ENCODE results near the gene TIGD4.

Gene TIGD4

DNA sequence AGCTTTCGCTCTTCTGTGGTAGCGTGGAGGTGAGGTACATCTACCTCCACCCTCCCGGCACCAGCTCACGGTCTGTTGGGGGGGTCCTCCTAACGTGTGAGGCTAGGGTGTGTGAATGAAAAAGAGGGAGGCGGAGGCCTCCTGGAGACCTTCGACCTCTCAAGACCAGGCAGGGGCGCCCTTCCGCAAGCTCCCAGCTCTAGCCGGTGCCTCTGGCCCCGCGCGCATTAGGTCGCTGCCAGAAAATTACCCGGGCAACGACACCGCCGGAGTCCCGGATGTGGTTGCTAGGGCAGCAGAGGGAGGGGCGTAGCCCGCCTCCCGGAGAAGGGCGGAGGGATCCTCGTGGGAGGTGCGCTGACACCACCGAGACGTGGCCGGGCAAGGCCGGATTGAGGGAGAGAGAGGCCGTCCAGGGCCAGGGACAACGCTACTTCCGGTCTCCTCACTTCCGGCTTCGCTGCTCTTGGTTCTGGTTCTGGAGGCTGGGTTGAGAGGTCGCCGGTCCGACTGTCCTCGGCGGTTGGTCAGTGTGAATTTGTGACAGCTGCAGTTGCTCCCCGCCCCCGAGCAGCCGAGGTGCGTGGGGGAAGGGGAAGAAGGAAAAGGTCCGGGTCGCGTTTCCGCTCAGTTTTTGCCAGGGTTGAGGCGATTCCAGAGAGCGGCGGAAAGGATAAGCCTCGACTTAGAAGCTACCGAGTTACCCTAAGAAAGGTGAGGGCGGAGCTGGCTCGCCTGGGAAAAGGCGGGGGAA, at the start of gene TIGD4, which contains the start of gene ARFIP1:
TSS of gene TIGD4 (minus strand) at position 218 of the 754 bp plus-strand sequence. CDS start 8,726 bp downstream, outside the sequence.
TSS of gene ARFIP1 (plus strand) at position 442 of the 754 bp plus-strand sequence. CDS start 49,680 bp downstream, outside the sequence.
- TF ChIP-seq EZH2phosphoT487 (IDR thresholded peaks at IDR 0.05; ENCODE audit: low read depth): no peak
- TF ChIP-seq, protein P1, sequence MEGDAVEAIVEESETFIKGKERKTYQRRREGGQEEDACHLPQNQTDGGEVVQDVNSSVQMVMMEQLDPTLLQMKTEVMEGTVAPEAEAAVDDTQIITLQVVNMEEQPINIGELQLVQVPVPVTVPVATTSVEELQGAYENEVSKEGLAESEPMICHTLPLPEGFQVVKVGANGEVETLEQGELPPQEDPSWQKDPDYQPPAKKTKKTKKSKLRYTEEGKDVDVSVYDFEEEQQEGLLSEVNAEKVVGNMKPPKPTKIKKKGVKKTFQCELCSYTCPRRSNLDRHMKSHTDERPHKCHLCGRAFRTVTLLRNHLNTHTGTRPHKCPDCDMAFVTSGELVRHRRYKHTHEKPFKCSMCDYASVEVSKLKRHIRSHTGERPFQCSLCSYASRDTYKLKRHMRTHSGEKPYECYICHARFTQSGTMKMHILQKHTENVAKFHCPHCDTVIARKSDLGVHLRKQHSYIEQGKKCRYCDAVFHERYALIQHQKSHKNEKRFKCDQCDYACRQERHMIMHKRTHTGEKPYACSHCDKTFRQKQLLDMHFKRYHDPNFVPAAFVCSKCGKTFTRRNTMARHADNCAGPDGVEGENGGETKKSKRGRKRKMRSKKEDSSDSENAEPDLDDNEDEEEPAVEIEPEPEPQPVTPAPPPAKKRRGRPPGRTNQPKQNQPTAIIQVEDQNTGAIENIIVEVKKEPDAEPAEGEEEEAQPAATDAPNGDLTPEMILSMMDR (IDR thresholded peaks at IDR 0.05; ENCODE audit: low read depth, low read length): peak; percentile 69
- H3K9ac ChIP-seq (ENCODE audit: low read length): peak within 1 kb of the TSS; percentile 74
- peak within 1 kb of the TSS; percentile 81 for H3K4me3 ChIP-seq (ENCODE audit: low read length)
- no peaks in the 10 kb centered on the region for H3K36me3 ChIP-seq (replicated peaks; ENCODE audit: low read depth, low read length)
- peaks cover 24% of the 10 kb centered on the region for H3K4me1 ChIP-seq (ENCODE audit: low read length)
- peak within 1 kb of the TSS; percentile 98 for H2AFZ ChIP-seq (ENCODE audit: low read depth, low read length)
- H3K27me3 ChIP-seq (ENCODE audit: low read depth, low read length): peaks cover 13% of the 10 kb centered on the region
- H3K9me3 ChIP-seq (ENCODE audit: insufficient read depth, low read length): no peaks in the 10 kb centered on the region
- H4K20me1 ChIP-seq (ENCODE audit: insufficient read depth, low read length): no peaks in the 10 kb centered on the region
- H3K4me2 ChIP-seq (ENCODE audit: low read length): peak within 1 kb of the TSS; percentile 94
- H3K79me2 ChIP-seq (ENCODE audit: low read length): peaks cover 43% of the 10 kb centered on the region
- H3K27ac ChIP-seq (ENCODE audit: low read length): peak within 1 kb of the TSS; percentile 37

DNA sequence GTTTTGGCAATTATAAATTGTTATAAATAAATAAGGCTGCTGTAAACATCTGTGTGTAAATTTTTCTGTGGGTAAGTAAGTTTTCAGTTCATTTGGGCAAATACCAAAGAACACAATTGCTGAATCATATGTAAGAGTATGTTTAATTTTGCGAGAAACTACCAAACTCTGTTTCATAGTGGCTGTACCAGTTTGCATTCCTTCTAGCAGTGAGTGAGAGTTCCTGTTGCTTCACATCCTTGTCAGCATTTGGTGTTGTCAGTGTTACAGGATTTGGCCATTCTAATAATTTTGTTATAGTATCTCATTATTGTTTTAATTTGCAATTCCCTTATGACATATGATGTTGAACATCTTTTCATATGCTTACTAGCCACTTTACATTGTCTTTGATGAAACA, 48.6 kb upstream of the TIGD4 start:
- Histone ChIP-seq H3K27me3 (ENCODE audit: low read depth, low read length) (no peaks in the 10 kb centered on the region), H3K9ac (ENCODE audit: low read length) (no peak overlapping the region), H3K4me3 (ENCODE audit: low read length) (no peak overlapping the region), H3K36me3 (replicated peaks; ENCODE audit: low read depth, low read length) (peaks cover 7% of the 10 kb centered on the region), H2AFZ (ENCODE audit: low read depth, low read length) (no peak overlapping the region), H4K20me1 (ENCODE audit: insufficient read depth, low read length) (no peaks in the 10 kb centered on the region), H3K4me1 (ENCODE audit: low read length) (no peaks in the 10 kb centered on the region), H3K9me3 (ENCODE audit: insufficient read depth, low read length) (no peaks in the 10 kb centered on the region), H3K4me2 (ENCODE audit: low read length) (no peak overlapping the region), H3K79me2 (ENCODE audit: low read length) (no peaks in the 10 kb centered on the region), H3K27ac (ENCODE audit: low read length) (no peak overlapping the region)
- TF ChIP-seq EZH2phosphoT487 (IDR thresholded peaks at IDR 0.05; ENCODE audit: low read depth): no peak

DNA sequence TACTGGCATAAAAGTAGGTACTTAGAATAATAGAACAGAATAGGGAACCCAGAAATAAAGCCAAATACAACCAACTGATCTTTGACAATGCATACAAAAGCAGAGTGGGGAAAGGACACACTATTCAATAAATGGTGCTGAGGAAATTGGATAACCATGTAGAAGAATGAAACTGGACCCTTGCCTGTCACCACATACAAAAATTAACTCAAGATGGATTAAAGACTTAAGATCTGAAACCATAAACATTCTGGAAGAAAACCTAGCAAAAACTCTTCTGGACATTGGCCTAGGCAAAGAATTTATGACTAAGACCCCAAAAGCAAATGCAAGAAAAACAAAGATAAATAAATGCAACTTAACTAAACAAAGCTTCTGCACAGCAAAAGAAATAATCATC, 45.8 kb upstream of the TIGD4 start:
- Histone ChIP-seq H3K4me3 (ENCODE audit: low read length) (no peak overlapping the region), H3K4me1 (ENCODE audit: low read length) (no peaks in the 10 kb centered on the region), H3K4me2 (ENCODE audit: low read length) (no peak overlapping the region), H3K36me3 (replicated peaks; ENCODE audit: low read depth, low read length) (no peaks in the 10 kb centered on the region), H4K20me1 (ENCODE audit: insufficient read depth, low read length) (no peaks in the 10 kb centered on the region), H3K79me2 (ENCODE audit: low read length) (no peaks in the 10 kb centered on the region), H3K27me3 (ENCODE audit: low read depth, low read length) (no peaks in the 10 kb centered on the region), H2AFZ (ENCODE audit: low read depth, low read length) (no peak overlapping the region), H3K9ac (ENCODE audit: low read length) (no peak overlapping the region), H3K9me3 (ENCODE audit: insufficient read depth, low read length) (no peaks in the 10 kb centered on the region), H3K27ac (ENCODE audit: low read length) (no peak overlapping the region)
- TF ChIP-seq EZH2phosphoT487 (IDR thresholded peaks at IDR 0.05; ENCODE audit: low read depth): no peak
- TF ChIP-seq, protein P1 (IDR thresholded peaks at IDR 0.05; ENCODE audit: low read depth, low read length): no peak

DNA sequence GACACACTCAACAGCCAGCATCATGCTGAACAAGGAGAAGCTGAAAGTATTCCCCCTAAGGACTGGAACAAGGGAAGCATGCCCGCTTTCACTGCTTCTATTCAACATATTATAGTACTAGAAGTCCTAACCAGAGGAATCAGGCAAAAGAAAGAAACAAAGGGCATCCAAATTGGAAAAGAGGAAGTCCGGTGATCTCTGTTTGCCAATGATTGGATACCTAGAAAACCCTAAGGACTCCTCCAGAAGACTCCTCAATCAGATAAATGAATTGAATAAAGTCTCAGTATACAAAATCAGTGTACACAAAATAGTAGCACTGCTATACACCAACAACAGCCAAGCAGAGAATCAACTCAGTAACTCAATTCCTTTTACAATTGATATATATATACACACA, 45.0 kb upstream of the TIGD4 start:
- no peaks in the 10 kb centered on the region for H3K9me3 ChIP-seq (ENCODE audit: insufficient read depth, low read length)
- H3K36me3 ChIP-seq (replicated peaks; ENCODE audit: low read depth, low read length): no peaks in the 10 kb centered on the region
- H3K4me2 ChIP-seq (ENCODE audit: low read length): no peak overlapping the region
- no peaks in the 10 kb centered on the region for H4K20me1 ChIP-seq (ENCODE audit: insufficient read depth, low read length)
- H3K27me3 ChIP-seq (ENCODE audit: low read depth, low read length): no peaks in the 10 kb centered on the region
- no peak for TF ChIP-seq EZH2phosphoT487 (IDR thresholded peaks at IDR 0.05; ENCODE audit: low read depth)
- TF ChIP-seq, protein P1 (IDR thresholded peaks at IDR 0.05; ENCODE audit: low read depth, low read length): no peak
- H3K9ac ChIP-seq (ENCODE audit: low read length): no peak overlapping the region
- H3K79me2 ChIP-seq (ENCODE audit: low read length): no peaks in the 10 kb centered on the region
- no peak overlapping the region for H3K4me3 ChIP-seq (ENCODE audit: low read length)
- no peak overlapping the region for H3K27ac ChIP-seq (ENCODE audit: low read length)
- H3K4me1 ChIP-seq (ENCODE audit: low read length): no peaks in the 10 kb centered on the region
- H2AFZ ChIP-seq (ENCODE audit: low read depth, low read length): no peak overlapping the region

Measured in OCI-LY3 (cell line).